GM12878 (cell line): ENCODE measurements around the gene CELSR3. TPM values are rescaled to one million over a fixed set of nuclear protein-coding genes. Genes with fewer than 3 reads are reported as not detected.

ENCODE experiments used
- ATAC-seq: fragments of 200-7000 bp; cut with Tn5 transposase; 3 replicates; pipeline ENCODE4 v1.9.1; 2020; ENCODE audit warnings: mild to moderate bottlenecking, moderate library complexity
- BruUV-seq: library from RNA; stranded (reverse); fragments of 400-500 nt; replicated peaks from 2 replicates; lab custom pipeline; 2021; lab: Mats Ljungman, UMichigan
- CTCF ChIA-PET: fragments of 300-600 bp; sonication (Branson Sonifier 250); formaldehyde crosslinking; extraction: SDS; loops from one replicate; lab custom pipeline; 2021; ENCODE audit warnings: inconsistent platforms; lab: Yijun Ruan, JAX
- POLR2A ChIA-PET: fragments of 350-600 bp; formaldehyde crosslinking; extraction: SDS; loops from one replicate; lab custom pipeline; 2021; ENCODE audit warnings: inconsistent platforms; lab: Charles Lee
- RAD21 ChIA-PET: fragments of 300-600 bp; sonication (Branson Sonifier 250); formaldehyde crosslinking; loops from one replicate; lab custom pipeline; 2023; ENCODE audit warnings: antibody characterized with exemption; ENCODE audit not compliant: unreplicated experiment; lab: Charles Lee
- SMC1A ChIA-PET: fragments of 300-600 bp; sonication (Branson Sonifier 250); formaldehyde crosslinking; loops from one replicate; lab custom pipeline; 2023; ENCODE audit not compliant: unreplicated experiment, uncharacterized antibody; lab: Charles Lee
- DNase-seq: peaks from one replicate; pipeline ENCODE4 v3.0.0-alpha.2; 2011; ENCODE audit warnings: low read depth, low spot score
- FAIRE-seq: peaks from 3 replicates; lab custom pipeline; 2011; peaks lifted over from hg19 to GRCh38; lab: Jason Lieb, UNC
- H2AFZ ChIP-seq: 2 replicates; pipeline ENCODE4 v1.6.0; 2011; ENCODE audit warnings: low read depth, low read length, control low read depth; ENCODE audit not compliant: control insufficient read depth
- H3K27ac ChIP-seq: 2 replicates; pipeline ENCODE4 v1.5.1; 2011; ENCODE audit warnings: control low read depth; ENCODE audit not compliant: control insufficient read depth, insufficient read depth
- H3K27me3 ChIP-seq, 2 experiments: replicated peaks in 1 of 2; 2 replicates each; pipeline versions ENCODE4 v1.6.0 to v1.6.1; 2011; ENCODE audit warnings: low read length in 1 of 2; ENCODE audit not compliant: control insufficient read depth in 2 of 2, insufficient read depth in 2 of 2
- H3K36me3 ChIP-seq, 2 experiments: 2 replicates each; pipeline ENCODE4 v1.5.1; 2011; ENCODE audit warnings: low read length in 1 of 2; ENCODE audit not compliant: control insufficient read depth in 2 of 2, insufficient read depth in 2 of 2
- H3K4me1 ChIP-seq: 2 replicates; pipeline ENCODE4 v1.6.1; 2011; ENCODE audit warnings: mild to moderate bottlenecking, low read length, moderate library complexity, mixed read lengths; ENCODE audit not compliant: control insufficient read depth, insufficient read depth
- H3K4me2 ChIP-seq: 2 replicates; pipeline ENCODE4 v1.6.0; 2011; ENCODE audit warnings: control low read depth; ENCODE audit not compliant: control insufficient read depth, insufficient read depth
- H3K4me3 ChIP-seq: fragments of 200-600 bp; sonication (generic); 2 replicates; pipeline ENCODE4 v1.5.1; 2016
- H3K79me2 ChIP-seq: 2 replicates; pipeline ENCODE4 v1.6.0; 2011; ENCODE audit warnings: low read length; ENCODE audit not compliant: control insufficient read depth, insufficient read depth
- H3K9ac ChIP-seq: 2 replicates; pipeline ENCODE4 v1.8.0; 2011; ENCODE audit warnings: low read length, control low read depth, mixed read lengths; ENCODE audit not compliant: control insufficient read depth, insufficient read depth
- H3K9me3 ChIP-seq: replicated peaks from 3 replicates; pipeline ENCODE4 v1.5.1; 2011; ENCODE audit warnings: mild to moderate bottlenecking, low read length; ENCODE audit not compliant: control insufficient read depth, insufficient read depth
- H4K20me1 ChIP-seq: 2 replicates; pipeline ENCODE4 v1.6.0; 2011; ENCODE audit not compliant: control insufficient read depth, insufficient read depth
- BCL11A ChIP-seq: IDR thresholded peaks from 2 replicates; pipeline ENCODE4 v1.6.1; 2011; ENCODE audit warnings: low read depth, low read length
- JUNB ChIP-seq: IDR thresholded peaks from 2 replicates; pipeline ENCODE4 v1.6.1; 2016; ENCODE audit warnings: antibody characterized with exemption, mild to moderate bottlenecking
- JUND ChIP-seq: IDR thresholded peaks from 2 replicates; pipeline ENCODE4 v1.6.1; 2012; ENCODE audit warnings: low read depth, mild to moderate bottlenecking, low read length, improper control_type of control experiment, moderate library complexity
- KAT2A ChIP-seq: conservative IDR thresholded peaks from 2 replicates; pipeline ENCODE4 v1.6.1; 2011; ENCODE audit warnings: low read depth, low read length; ENCODE audit not compliant: control insufficient read depth
- MEF2B ChIP-seq: fragments of 450-650 bp; IDR thresholded peaks from 2 replicates; pipeline ENCODE4 v1.6.1; 2018; ENCODE audit warnings: mild to moderate bottlenecking, moderate library complexity; ENCODE audit not compliant: partially characterized antibody, poor library complexity, severe bottlenecking
- MTA3 ChIP-seq: IDR thresholded peaks from 2 replicates; pipeline ENCODE4 v1.6.1; 2012; ENCODE audit warnings: low read length, inconsistent platforms, borderline replicate concordance
- NFIC ChIP-seq: IDR thresholded peaks from 2 replicates; pipeline ENCODE4 v1.6.1; 2012; ENCODE audit warnings: low read depth, mild to moderate bottlenecking, inconsistent platforms, low read length, moderate library complexity
- NR2F1 ChIP-seq: fragments of 450-650 bp; conservative IDR thresholded peaks from 2 replicates; pipeline ENCODE4 v1.6.1; 2017; ENCODE audit warnings: mild to moderate bottlenecking
- POLR2A ChIP-seq: IDR thresholded peaks from 2 replicates; pipeline ENCODE4 v1.6.1; 2011; ENCODE audit warnings: low read depth, mild to moderate bottlenecking, low read length
- RELA ChIP-seq: fragments of 450-650 bp; IDR thresholded peaks from 2 replicates; pipeline ENCODE4 v1.8.0; 2014; ENCODE audit warnings: borderline replicate concordance; ENCODE audit not compliant: partially characterized antibody
- SKIL ChIP-seq: fragments of 450-650 bp; IDR thresholded peaks from 2 replicates; pipeline ENCODE4 v1.6.1; 2017; ENCODE audit warnings: mild to moderate bottlenecking, low read depth, inconsistent platforms; ENCODE audit not compliant: poor library complexity, severe bottlenecking
- SREBF2 ChIP-seq: IDR thresholded peaks from 2 replicates; pipeline ENCODE4 v1.6.1; 2012; ENCODE audit warnings: mild to moderate bottlenecking, low read length
- TAF1 ChIP-seq: IDR thresholded peaks from 2 replicates; pipeline ENCODE4 v1.6.1; 2011; ENCODE audit warnings: mild to moderate bottlenecking, low read depth, low read length, borderline replicate concordance
- ZNF592 ChIP-seq: fragments of 450-650 bp; IDR thresholded peaks from 2 replicates; pipeline ENCODE4 v1.6.1; 2017; ENCODE audit warnings: mild to moderate bottlenecking, moderate library complexity
- WGBS: methylation state at CpG from one replicate; pipeline ENCODE4 v1.1.6; 2016; ENCODE audit warnings: low lambda C conversion rate; ENCODE audit not compliant: insufficient replicate concordance, insufficient coverage; ENCODE audit errors: missing lambda C conversion rate; 5-methylcytosine and 5-hydroxymethylcytosine counted together
- in situ Hi-C: fragments of 300-500 bp; cut with MboI; formaldehyde crosslinking; loops from 9 replicates; pipeline ENCODE4 v1.14.3; 2018; ENCODE audit warnings: mixed read lengths
- intact Hi-C: fragments of 100-400 bp; cut with micrococcal nuclease; formaldehyde crosslinking; loops from one replicate; pipeline ENCODE4 v1.14.2; 2022; ENCODE audit not compliant: unreplicated experiment
- polyA plus RNA-seq, 11 experiments: library from polyadenylated mRNA; depleted of rRNA in 4 of 11; unstranded in 6 of 11; stranded (reverse) in 5 of 11; fragments of >200 nt; fragmentation: Nextera tagmentation in 4 of 11; fragmentation: Illumina TruSeq in 1 of 11; extraction: Ambion mirVana in 4 of 11; extraction: Trizol in 1 of 11; gene quantifications; 1 replicate in 1 of 11; 2 replicates in 10 of 11; pipeline versions ENCODE4 v1.2.1 to v1.2.3, GENCODE V29; 2011 to 2016; ENCODE audit warnings: inconsistent platforms in 2 of 11, missing spikeins in 2 of 11, low read depth in 1 of 11
- total RNA-seq, 4 experiments: library from RNA; depleted of rRNA in 3 of 4; stranded (reverse); fragments of >200 nt in 3 of 4; fragmentation: Illumina TruSeq in 1 of 4; extraction: Trizol in 1 of 4; gene quantifications; 2 replicates each; pipeline versions ENCODE4 v1.2.1 to v1.2.3, GENCODE V29; 2013 to 2021

The CELSR3 gene
- total and polyA plus RNA-seq, 10 of the 15 experiments (the other 5 are each of a cell fraction or from before 2014, with no cell fraction given) = 0.08 to 1.6 (median 0.57) TPM

GRCh38 chr3:48702320-48702920, 39.7 kb upstream of the CELSR3 start:
- in situ Hi-C loops (no loop called here), intact Hi-C loops (no loop called here)
- no peaks in the 10 kb centered on the region for H3K9me3 ChIP-seq
- no peak overlapping the region for H3K27ac ChIP-seq
- ChIA-PET POLR2A (interaction anchor here (0.7 kb wide), 1 partner anchor 85 kb away, joined by 10 read pairs; no protein-coding TSS in a partner anchor), SMC1A (interaction anchor here (0.9 kb wide), 1 partner anchor 17 kb away, joined by 3 read pairs; no protein-coding TSS in a partner anchor), RAD21 (interaction anchor here (1.2 kb wide), 1 partner anchor 37 kb away, joined by 3 read pairs; no protein-coding TSS in a partner anchor), CTCF (no interaction called here)
- H3K36me3 ChIP-seq = peaks cover 0 to 23% of the 10 kb centered on the region in 2 experiments
- peaks cover 68% of the 10 kb centered on the region for H3K79me2 ChIP-seq
- ATAC-seq (no peak), DNase-seq (no peak), FAIRE-seq (no peak)
- H3K4me3 ChIP-seq = no peak overlapping the region
- H3K4me2 ChIP-seq = no peak overlapping the region
- no peak overlapping the region for H3K9ac ChIP-seq
- peaks cover 9% of the 10 kb centered on the region for H4K20me1 ChIP-seq
- H3K4me1 ChIP-seq = no peaks in the 10 kb centered on the region
- WGBS = 87% methylated on average over 6 of the region's 6 CpGs
- no peaks in the 10 kb centered on the region for H3K27me3 ChIP-seq
- no TSS peak for BruUV-seq
- H2AFZ ChIP-seq = no peak overlapping the region
- TF ChIP-seq MTA3 = no peak
- TF ChIP-seq BCL11A = no peak
- no peak for TF ChIP-seq NFIC
- no peak for TF ChIP-seq SKIL
- no peak for TF ChIP-seq JUND
- no peak for TF ChIP-seq MEF2B
- no peak for TF ChIP-seq TAF1
- no peak for TF ChIP-seq SREBF2
- no peak for TF ChIP-seq ZNF592
- no peak for TF ChIP-seq NR2F1
- no peak for TF ChIP-seq KAT2A
- TF ChIP-seq RELA = no peak
- no peak for TF ChIP-seq JUNB
- TF ChIP-seq POLR2A = no peak
